ENCODE results near the gene APPBP2. TPM values are rescaled to one million over a fixed set of nuclear protein-coding genes. Genes with fewer than 3 reads are reported as not detected.
"Not testable (repeated sequence)": the region's sequence is repeated elsewhere in the genome, so short reads cannot be mapped to it uniquely, and the experiment has no call there.

The APPBP2 gene
- total RNA-seq, 2 donors from 2014 or later = 31.3 to 38.2 TPM

DNA sequence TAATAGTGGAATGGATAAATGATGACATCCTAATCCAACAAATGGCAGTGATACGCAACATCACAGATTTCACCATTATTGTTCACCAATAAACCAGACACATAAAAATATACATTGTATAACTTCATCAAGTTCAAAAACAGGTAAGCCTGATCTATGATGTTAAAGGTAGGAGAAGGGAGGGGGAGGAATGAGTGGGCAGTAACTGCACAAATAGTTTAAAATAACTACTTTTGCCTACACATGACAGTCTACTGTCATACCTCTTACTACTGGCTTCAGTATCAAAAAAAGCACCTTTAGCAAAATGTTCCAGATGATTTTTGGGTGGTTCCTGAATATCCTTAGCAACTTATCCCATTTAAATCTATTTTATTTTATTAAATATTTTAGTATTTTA is 75.0 kb downstream of the APPBP2 start:
- intact Hi-C loops (cut with DNase I) = no loop called here
- no peak for DNase-seq (ENCODE audit: low spot score)

DNA sequence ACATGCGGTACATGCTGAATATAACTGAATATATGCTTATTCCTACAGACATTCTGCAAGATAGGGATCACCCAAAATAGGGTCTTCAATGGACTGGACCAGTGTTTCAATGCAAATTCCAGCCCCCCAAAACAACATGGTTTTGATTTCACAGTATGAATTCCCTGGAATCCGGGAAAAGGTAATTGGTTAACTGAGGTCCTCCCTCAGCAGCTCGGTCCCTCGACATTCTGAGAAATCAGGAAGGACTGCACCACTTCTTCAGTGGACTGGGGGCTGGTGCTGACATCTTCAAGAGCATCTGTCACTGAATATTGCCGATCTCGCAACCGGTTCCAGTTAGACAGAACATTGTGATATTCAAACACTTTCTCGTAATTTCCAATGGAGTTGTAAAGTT is 78.7 kb downstream of the APPBP2 start:
- intact Hi-C loops (cut with DNase I) = no loop called here
- no peak for DNase-seq (ENCODE audit: low spot score)

DNA sequence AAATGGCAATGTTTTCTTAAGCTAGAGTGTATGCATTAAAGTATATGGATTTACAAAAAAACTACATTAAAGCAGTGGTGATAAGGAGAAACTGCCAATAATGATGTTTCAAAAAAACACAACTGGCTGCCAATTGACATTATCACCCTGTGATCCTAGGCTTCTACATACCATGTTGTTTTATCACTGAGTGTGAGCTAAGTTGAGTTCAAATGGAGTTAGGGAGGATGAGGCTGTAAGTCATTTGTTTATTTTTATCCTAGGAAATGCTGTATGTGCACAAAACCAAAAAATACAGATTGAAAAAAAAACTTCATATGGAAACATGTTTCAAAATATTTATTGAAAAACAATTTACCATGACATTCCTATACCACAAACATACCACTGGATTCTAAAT is 80.9 kb downstream of the APPBP2 start:
- intact Hi-C loops (cut with DNase I) = no loop called here
- no peak for DNase-seq (ENCODE audit: low spot score)

DNA sequence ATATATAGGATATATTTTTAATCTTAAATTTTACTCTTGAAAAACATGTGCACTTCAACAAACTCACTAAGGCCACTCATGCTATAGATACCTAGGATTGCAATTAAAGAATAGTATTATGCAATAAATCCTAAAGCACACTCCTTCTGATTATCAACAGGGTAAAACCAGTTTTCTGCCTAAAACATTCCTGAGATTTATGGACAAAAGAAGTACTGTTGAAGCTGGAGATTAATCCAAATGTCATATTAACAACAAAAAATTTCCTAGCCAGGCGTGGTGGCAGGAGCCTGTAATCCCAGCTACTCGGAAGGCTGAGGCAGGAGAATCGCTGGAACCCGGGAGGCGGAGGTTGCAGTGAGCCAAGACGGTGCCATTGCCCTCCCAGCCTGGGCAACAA is 82.3 kb downstream of the APPBP2 start:
- intact Hi-C loops (cut with DNase I) = no loop called here
- DNase-seq (ENCODE audit: low spot score) = no peak

DNA sequence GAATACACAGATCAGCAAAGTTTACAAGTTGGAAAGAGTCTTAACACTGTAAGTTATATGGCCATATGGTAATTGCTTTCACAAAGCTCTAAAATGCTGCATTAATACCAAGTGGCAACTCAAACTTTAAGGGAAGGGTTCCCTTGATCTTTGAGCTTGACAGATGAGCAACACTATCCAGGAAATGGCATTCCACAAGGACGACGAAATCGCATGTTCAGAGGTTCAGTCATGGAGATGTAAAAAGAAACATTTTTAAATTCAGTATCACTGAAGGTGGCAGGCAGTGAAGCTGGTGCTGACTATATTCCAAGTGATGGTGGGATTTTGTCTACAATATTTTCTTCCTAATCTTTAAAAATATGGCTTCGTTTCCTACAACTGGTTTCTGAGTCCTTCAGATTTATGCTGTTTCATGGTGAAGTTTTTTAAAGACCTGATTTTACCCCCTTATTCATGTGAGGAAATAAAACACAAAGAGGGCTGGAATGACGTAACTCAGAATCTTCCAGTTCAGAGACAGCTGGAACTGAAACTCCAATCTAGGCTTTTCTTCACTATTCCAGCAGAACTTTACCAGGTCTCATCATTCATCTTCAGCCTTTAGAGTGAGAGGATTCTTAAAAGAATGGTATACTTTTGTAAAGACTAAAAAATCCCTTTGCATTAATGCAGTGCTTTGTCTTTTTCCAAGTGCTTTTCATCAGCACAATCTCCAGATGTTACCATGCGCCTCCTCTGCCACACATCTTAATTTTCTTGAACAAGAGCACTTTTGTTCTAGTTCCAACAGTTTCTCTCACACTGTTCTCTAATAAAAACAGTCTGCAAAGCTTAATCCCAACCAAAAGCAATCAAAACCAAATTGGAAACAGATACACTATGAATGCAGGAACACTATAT is 83.5 kb downstream of the APPBP2 start:
- DNase-seq (ENCODE audit: low spot score) = no peak
- intact Hi-C loops (cut with DNase I) = no loop called here

DNA sequence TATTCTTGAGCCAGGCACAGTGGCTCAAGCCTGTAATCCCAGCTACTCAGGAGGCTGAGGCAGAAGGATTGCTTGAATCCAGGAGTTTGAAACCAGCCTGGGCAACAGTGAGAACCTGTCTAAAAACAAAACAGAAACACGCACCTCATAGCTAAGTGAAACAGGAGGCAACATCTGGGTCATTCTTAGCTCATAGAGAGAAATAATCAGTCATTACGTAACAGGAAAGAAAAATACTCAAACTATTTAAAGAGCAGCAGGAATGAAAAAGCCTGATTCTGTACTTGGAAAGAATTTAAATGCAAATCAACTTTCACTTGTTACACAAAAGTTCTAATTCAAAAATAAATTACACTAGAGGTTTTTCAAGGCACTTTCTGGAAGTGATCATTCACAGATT is 86.5 kb downstream of the APPBP2 start:
- intact Hi-C loops (cut with DNase I) = loop anchor here in 1 of 2 donors (10.0 kb wide), 1 partner anchor 335 kb away; no protein-coding TSS in a partner anchor
- DNase-seq (ENCODE audit: low spot score) = no peak

DNA sequence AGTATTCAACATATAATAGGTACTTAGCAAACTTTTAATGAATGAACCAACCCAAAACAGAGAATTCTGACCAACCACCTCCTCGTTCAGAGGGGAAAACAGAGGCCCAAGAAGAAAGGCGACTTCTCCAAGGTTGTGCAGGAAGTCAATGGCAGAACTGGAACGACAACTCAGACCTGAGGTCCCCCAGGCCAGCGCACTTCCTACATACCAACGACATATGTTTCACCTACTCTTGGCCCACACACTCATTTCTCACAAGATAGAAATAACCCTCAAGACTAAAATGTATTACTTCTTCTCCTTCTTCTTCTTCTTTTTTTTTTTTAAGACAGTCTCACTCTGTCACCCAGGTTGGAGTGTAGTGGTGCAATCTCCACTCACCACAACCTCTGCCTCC is 89.4 kb downstream of the APPBP2 start:
- intact Hi-C loops (cut with DNase I) = loop anchor here in 1 of 2 donors (10.0 kb wide), 1 partner anchor 332 kb away; no protein-coding TSS in a partner anchor
- no peak for DNase-seq (ENCODE audit: low spot score)

DNA sequence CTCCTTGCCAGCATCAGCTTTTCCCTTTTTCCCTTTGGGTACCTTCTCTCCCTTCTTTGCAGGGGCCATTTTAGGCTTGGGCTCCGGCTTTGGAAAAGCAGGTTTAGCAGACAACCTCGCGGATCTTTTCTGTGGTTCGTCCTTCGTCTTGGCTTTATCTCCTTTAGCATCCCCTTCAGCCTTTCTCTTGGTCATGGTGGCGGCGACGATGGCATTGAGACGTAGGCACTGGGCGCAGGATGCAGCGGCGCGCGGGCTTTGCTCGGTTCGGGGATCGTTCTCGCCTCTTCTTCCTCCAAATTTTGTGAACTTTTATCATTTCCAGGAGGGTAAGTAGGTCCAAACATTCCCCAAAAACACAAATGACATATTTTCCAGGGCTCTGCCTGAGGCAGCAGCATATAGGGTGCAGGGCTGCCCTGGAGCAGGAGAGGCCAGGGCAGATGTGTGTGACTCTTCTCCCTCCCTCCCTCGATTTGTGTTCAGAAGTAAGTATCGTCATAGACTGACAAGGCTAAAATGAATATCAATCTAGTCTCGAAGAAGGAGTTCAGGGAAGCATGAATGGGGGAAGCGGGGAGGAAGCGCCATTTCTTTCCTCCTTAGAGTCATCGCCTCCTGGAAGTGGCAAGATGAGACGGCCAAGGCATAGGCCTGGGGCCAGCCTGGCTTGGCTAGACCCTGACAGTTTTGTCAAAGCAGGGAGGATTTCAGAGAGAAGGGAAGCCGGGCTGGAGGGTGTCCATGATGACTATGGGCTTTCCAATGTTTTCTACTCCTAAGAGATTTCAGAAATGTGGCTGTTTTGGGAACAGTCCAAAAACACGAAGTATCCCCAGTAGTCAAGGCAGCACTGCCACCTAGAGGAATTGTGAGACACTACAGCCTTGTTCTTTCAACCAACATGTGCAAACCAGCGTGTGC is 90.5 kb downstream of the APPBP2 start:
- intact Hi-C loops (cut with DNase I) = loop anchor here in 1 of 2 donors (10.0 kb wide), 1 partner anchor 331 kb away; no protein-coding TSS in a partner anchor
- DNase-seq (ENCODE audit: low spot score) = peak; percentile 87

DNA sequence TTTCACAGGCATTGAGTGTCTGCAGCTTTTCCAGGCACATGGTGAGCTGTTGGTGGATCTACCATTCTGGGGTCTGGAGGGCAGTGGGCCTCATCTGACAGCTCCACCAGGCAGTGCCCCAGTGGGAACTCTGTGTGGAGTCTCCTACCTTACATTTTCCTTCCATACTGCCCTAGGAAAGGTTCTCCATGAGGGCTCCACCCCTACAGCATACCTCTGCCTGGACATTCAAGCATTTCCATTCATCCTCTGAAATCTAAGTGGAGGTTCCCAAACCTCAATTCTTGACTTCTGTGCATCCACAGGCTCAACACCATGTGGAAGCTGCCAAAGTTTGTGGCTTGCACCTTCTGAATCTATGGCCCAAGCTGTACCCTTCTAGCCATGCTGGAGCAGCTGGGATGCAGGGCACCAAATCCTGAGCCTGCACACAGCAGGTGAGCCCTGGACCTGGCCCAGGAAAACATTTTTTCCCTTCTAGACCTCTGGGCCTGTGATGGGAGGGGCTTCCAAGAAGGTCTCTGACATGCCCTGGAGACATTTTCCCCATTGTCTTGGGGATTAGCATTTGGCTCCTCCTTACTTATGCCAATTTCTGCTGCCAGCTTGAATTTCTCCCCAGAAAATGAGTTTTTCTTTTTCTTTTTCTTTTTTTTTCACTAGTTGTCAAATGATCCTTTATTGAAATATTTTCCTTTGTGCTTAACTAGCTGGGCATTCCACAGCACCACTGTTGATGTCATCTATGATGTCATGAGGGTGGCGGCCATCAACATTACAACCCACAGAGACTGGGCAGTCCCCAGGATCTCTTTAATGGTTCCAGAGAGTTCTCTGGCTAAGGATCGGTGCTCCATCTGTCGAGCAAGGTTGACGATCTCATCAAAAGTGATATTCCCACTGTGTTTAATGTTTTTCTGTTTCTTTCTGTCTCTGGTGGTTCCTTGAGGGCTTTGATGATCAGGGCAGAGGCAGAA is 92.7 kb downstream of the APPBP2 start:
- intact Hi-C loops (cut with DNase I) = loop anchor here in 1 of 2 donors (10.0 kb wide), 1 partner anchor 329 kb away; no protein-coding TSS in a partner anchor
- DNase-seq (ENCODE audit: low spot score) = not testable (repeated sequence)

DNA sequence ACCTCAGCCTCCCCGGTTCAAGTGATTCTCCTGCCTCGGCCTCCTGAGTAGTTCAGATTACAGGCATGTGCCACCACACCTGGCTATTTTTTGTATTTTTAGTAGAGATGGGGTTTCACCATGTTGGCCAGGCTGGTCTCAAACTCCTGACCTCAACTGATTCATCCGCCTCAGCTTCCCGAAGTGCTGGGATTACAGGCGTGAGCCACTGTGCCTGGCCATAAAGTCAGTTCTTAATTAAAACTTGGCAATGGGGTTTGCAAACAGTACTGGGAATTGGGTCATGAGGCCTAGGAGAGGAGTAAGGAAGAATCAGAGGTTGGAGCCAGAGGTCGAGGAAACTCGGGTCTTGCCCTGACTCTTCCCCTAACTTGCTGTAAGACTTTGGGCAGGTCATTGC is 95.5 kb downstream of the APPBP2 start:
- DNase-seq (ENCODE audit: low spot score) = not testable (repeated sequence)
- intact Hi-C loops (cut with DNase I) = loop anchor here in 1 of 2 donors (10.0 kb wide), 1 partner anchor 326 kb away; no protein-coding TSS in a partner anchor

DNA sequence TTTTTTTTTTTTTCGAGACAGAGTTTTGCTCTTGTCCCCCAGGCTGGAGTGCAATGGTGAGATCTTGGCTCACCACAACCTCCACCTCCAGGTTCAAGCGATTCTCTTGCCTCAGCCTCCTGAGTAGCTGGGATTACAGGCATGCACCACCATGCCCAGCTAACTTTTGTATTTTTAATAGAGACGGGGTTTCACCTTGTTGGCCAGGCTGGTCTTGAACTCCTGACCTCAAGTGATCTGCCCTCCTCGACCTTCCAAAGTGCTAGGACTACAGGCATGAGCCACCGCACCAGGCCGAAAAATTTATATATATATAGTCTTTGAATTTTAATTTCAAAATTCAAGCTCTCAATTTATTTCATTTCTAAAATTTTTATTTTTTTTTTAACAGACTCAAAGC is 97.6 kb downstream of the APPBP2 start:
- intact Hi-C loops (cut with DNase I); DNase-seq (ENCODE audit: low spot score): not testable (repeated sequence)

DNA sequence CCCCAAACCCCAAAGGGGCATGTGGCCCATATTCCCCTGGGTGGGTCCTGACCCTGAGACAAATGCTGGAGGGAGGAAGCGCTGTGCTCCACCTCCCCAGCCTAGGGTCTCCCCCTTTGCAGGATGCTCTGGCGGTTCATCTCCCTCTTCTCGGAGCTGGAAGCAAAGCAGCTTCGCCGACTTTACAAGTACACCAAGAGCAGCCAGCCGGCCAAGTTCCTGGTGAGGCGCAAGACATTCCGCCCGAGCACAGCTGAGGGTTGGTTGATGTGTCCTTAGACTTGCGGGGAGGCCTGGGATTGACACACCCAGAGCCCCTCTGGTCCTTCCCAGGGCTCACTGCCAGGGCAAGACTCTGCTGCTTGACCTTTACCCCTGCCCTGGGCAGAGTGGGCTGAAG is 99.4 kb downstream of the APPBP2 start:
- intact Hi-C loops (cut with DNase I) = no loop called here
- no peak for DNase-seq (ENCODE audit: low spot score)

DNA sequence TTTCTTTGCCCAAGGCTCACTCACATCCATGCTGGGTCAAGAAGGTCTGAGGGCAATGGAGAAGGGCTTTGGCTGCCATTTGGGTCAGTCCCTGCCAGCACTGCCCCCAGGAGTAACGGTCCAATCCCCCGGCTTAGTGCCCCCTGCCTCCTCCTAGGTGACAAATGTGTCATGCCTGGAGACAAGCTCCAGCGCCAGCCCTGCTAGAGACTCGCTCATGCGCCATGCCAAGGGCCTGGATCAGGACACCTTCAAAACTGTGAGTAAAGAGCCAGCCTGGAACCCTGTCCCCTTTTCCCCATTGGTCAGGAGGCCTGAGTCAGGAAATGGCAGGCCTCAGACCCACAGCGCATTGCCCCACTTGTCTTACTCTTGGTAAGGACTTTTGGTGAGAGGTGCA is 100.4 kb downstream of the APPBP2 start:
- intact Hi-C loops (cut with DNase I) = no loop called here
- DNase-seq (ENCODE audit: low spot score) = no peak

DNA sequence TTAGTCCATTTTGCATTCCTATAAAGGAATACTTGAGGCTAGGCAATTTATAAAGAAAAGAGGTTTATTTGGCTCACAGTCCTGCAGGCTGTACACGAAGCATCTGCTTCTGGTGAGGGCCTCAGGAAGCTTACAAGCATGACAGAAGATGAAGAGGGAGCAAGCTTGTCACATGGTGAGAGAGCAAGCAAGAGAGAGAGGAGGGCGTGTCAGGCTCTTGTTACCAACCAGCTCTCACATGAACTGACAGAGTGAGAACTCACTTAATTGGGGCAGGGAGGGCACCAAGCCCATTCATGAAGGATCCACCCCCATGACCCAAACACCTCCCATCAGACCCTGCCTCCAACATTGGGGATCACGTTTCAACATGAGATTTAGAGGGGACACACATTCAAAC is 102.2 kb downstream of the APPBP2 start:
- DNase-seq (ENCODE audit: low spot score) = no peak
- intact Hi-C loops (cut with DNase I) = no loop called here

DNA sequence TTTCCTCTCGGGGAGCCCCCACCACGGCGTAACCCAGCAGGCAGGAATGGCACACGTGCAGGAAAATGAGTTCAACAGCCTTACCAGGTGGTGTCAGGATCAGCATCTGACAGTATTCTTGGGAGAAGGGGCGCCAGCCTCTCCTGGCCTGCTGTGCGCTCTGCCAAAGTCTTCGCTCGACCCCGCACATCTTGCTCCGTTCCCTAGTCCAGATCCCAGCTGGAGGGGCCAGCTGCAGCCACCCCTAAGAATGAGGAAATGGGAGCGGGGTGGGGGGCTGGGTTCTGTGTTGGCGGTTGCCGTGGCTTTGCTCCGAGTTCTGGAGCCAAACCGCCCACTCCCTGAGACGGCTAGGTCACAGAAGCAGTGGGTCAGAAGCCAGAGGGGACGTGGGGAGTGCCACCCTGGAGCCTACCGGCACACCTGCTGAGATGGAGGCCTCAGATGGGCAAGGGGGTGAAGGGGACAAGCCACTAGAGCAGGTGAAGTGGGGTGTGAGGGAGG is 103.8 kb downstream of the APPBP2 start, which contains the start of gene CHCT1:
Gene CHCT1 (plus strand): TSS at position 328 of the 504 bp plus-strand sequence. CDS start 104 bp downstream, at position 432.
- intact Hi-C loops (cut with DNase I) = no loop called here
- DNase-seq (ENCODE audit: low spot score) = no peak

DNA sequence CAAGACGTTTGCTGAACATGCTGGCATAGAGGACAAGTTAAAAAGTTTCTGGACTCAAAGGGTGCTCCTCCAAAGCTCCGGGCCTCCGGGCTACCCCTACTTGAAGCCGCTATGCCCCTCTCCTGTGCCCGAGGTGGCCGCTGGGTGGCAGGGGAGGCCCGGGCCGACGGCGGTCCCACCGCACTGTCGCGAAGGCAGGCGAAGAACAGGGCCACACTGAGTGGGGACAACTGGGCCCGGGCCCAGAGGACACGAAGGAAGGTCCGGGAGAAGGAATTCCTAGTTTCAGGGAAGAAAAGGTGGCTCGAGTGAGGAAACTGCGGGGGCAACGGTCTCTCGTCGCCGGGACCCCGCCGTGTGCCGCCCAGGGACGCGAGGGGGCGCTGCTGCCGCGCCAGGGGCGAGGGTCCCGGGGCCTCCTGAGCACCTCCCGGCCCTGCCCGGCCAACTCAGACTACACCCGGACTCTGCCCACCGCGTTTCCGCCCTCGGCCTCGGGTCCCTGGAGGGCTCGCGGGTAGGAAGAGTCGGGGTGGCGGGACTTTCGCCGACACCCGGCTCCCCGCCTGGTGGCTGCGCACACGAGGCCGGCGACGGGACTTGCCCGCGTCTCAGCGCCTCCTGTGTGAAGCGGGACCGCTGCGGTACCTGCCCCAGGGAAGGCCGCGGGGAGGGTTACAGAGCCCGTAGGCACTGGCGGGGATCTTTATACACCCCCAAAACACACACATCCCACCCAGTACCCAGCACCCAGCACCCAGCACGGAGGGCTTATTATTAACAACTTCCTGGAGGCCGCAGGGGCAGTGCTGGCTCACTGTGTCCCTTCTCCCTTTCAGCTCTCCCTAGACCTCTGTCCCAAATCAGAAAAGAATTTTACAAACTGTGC is 104.5 kb downstream of the APPBP2 start:
- DNase-seq (ENCODE audit: low spot score) = peak; percentile 92

DNA sequence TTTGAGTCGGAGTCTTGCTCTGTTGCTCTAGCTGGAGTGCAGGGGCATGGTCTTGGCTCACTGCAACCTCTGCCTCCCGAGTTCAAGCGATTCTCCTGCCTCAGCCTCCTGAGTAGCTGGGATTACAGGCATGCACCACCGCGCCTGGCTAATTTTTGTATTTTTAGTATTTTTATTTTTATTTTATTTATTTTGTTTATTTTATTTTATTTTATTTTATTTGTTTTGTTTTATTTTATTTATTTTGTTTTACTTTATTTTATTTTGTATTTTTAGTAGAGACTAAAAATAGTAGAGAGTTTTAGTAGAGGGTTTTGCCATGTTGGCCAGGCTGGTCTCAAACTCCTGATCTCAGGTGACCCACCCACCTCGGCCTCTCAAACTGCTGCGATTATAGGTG is 106.2 kb downstream of the APPBP2 start:
- DNase-seq (ENCODE audit: low spot score); intact Hi-C loops (cut with DNase I): not testable (repeated sequence)

More for the DNA sequence above, 104.5 kb downstream of the APPBP2 start:
- intact Hi-C loops (cut with DNase I) = no loop called here

Measured in posterior vena cava (tissue), 2 donors.